Stomach (tissue), 4 donors: ENCODE measurements around the gene RXFP2.

ENCODE experiments used
- POLR2AphosphoS5 ChIP-seq, 3 donors: sonication (generic); formaldehyde crosslinking; IDR thresholded peaks; one replicate each; pipeline ENCODE4 v1.6.1; 2016; ENCODE audit warnings: antibody characterized with exemption in 3 of 3
- TF ChIP-seq, protein P1 (sequence below), 7 experiments: fragments of 450-650 bp in 4 of 7; fragments of 200-600 bp in 3 of 7; sonication (generic) in 3 of 7; IDR thresholded peaks; one replicate each; pipeline ENCODE4 v1.5.1; 2016 to 2019; ENCODE audit warnings: antibody characterized with exemption in 7 of 7, control low read depth in 2 of 7, mild to moderate bottlenecking in 1 of 7

- TF ChIP-seq, protein P1, sequence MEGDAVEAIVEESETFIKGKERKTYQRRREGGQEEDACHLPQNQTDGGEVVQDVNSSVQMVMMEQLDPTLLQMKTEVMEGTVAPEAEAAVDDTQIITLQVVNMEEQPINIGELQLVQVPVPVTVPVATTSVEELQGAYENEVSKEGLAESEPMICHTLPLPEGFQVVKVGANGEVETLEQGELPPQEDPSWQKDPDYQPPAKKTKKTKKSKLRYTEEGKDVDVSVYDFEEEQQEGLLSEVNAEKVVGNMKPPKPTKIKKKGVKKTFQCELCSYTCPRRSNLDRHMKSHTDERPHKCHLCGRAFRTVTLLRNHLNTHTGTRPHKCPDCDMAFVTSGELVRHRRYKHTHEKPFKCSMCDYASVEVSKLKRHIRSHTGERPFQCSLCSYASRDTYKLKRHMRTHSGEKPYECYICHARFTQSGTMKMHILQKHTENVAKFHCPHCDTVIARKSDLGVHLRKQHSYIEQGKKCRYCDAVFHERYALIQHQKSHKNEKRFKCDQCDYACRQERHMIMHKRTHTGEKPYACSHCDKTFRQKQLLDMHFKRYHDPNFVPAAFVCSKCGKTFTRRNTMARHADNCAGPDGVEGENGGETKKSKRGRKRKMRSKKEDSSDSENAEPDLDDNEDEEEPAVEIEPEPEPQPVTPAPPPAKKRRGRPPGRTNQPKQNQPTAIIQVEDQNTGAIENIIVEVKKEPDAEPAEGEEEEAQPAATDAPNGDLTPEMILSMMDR (IDR thresholded peaks at IDR 0.05), result no peak
- no peak for TF ChIP-seq POLR2AphosphoS5 (IDR thresholded peaks at IDR 0.05)
Measured at GRCh38 chr13:31765138-31765785, 25.9 kb downstream of the RXFP2 start.
